Measurements from ENCODE around the gene FMN2. TPM values are rescaled to one million over a fixed set of nuclear protein-coding genes. Genes with fewer than 3 reads are reported as not detected.

FMN2 gene
- total RNA-seq, 4 donors from 2014 or later, result 0.46 to 1.4 (median 0.49) TPM; not detected in 1

DNA sequence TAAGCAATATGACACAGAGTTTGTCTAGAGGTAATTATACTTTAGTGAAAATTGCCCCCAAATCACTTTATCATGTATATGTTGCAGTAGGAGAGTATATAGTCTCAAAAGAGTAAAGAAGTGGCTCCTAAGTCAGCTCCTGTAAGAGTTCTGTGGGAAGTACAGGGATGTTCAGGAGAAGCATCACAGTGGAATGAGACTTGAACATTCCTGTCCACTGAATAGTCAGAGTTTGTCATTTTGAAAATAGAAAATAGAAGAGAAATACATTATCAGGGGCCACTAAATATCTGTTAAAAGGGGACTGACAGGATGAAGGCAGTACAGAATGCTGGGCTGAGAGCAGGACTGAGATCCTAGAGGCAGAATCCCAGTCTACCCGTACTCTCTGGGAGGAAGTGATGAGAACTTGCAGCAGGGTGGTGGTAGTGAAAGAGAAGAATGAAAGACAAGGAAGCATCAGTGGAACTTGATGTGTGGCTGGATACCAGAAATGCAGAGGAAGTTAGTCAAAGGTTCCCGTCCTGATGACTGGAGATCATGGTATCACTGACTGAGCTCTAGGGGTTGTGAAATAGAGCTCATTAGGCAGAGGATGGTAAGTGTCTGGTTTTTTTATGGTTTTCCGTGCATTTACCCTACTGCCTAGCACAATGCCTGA lies 153.4 kb downstream of the FMN2 start:
- no peak for TF ChIP-seq POLR2A (IDR thresholded peaks at IDR 0.05)
- TF ChIP-seq, protein P1, sequence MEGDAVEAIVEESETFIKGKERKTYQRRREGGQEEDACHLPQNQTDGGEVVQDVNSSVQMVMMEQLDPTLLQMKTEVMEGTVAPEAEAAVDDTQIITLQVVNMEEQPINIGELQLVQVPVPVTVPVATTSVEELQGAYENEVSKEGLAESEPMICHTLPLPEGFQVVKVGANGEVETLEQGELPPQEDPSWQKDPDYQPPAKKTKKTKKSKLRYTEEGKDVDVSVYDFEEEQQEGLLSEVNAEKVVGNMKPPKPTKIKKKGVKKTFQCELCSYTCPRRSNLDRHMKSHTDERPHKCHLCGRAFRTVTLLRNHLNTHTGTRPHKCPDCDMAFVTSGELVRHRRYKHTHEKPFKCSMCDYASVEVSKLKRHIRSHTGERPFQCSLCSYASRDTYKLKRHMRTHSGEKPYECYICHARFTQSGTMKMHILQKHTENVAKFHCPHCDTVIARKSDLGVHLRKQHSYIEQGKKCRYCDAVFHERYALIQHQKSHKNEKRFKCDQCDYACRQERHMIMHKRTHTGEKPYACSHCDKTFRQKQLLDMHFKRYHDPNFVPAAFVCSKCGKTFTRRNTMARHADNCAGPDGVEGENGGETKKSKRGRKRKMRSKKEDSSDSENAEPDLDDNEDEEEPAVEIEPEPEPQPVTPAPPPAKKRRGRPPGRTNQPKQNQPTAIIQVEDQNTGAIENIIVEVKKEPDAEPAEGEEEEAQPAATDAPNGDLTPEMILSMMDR (IDR thresholded peaks at IDR 0.05), result no peak
- H3K4me3 ChIP-seq (ENCODE audit: low read depth, poor library complexity, severe bottlenecking), result no peak overlapping the region
- WGBS, 2 donors, result 82 to 85% methylated on average over 3 of the region's 3 CpGs
- intact Hi-C loops (cut with DNase I; ENCODE audit: low total_unique reads), result no loop called here
- no peak for DNase-seq (ENCODE audit: low spot score in 2 of 2)

DNA sequence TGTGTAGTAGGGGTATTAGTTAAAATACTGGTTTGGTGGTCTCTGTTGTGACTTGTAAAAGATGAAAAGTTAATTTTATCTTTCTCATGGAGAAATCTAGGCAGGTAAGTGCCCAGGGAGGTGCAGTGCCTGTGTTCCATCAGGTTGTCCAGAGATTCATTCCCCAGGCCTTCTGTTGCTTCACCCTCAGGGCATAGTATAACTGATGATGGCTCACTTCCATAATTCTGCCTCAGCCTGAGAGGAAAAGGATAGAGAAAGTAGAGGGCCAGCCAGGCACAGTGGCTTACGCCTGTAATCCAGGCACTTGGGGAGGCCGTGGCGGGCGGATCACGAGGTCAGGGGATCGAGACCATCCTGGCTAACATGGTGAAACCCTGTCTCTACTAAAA lies 153.9 kb downstream of the FMN2 start:
- H3K4me3 ChIP-seq (ENCODE audit: low read depth, poor library complexity, severe bottlenecking), result no peak overlapping the region
- no peak for DNase-seq (ENCODE audit: low spot score in 2 of 2)
- TF ChIP-seq POLR2A (IDR thresholded peaks at IDR 0.05), result no peak
- TF ChIP-seq, protein P1 (IDR thresholded peaks at IDR 0.05), result no peak
- intact Hi-C loops (cut with DNase I; ENCODE audit: low total_unique reads), result no loop called here
- 91 to 95% methylated on average over 6 of the region's 6 CpGs for WGBS, 2 donors

DNA sequence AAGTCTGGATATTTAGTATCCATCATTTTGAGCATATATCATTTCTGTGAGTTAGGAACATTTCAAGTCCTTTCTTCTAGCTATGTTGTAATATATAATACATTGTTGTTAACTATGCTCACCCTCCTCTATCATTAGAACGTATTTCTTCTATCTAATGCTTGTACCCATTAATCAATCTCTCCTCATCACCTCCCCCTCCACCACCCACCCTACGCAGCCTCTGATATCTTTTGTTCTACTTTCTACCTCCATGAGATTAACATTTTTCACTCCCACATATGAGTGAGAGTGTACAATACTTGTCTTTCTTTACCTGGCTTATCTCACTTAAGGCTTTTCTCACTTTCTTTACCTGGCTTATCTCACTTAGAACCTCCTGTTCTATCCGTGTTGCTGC lies 156.2 kb downstream of the FMN2 start:
- intact Hi-C loops (cut with DNase I; ENCODE audit: low total_unique reads), result no loop called here
- WGBS, 2 donors, result 79 to 83% methylated on average over 3 of the region's 3 CpGs
- no peak for DNase-seq (ENCODE audit: low spot score in 2 of 2)
- TF ChIP-seq, protein P1 (IDR thresholded peaks at IDR 0.05), result no peak
- no peak for TF ChIP-seq POLR2A (IDR thresholded peaks at IDR 0.05)
- H3K4me3 ChIP-seq (ENCODE audit: low read depth, poor library complexity, severe bottlenecking), result no peak overlapping the region

DNA sequence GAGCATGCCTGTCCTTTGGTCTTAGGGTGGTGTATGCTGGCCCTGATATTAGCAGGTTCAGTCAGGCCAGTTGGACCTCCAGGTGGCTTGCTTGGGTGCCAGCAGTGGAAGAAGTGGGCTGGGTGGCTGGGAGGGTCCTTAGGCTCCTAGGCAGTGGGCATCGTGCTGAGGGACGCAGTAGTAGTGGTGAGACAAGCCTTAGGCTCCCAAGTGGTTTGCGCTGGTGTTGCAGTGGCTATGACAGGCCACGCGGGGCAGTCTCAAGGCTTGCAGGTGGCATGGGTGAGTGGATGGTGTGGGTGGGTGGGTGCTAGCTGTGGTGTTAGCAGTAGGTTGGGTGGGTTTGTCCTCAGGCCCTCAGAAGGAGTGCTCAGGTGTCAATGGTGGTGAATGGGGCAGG lies 162.3 kb downstream of the FMN2 start:
- intact Hi-C loops (cut with DNase I; ENCODE audit: low total_unique reads), result no loop called here
- no peak for DNase-seq (ENCODE audit: low spot score in 2 of 2)
- 98% methylated on average over 5 of the region's 5 CpGs for WGBS, 2 donors
- H3K4me3 ChIP-seq (ENCODE audit: low read depth, poor library complexity, severe bottlenecking), result no peak overlapping the region
- no peak for TF ChIP-seq POLR2A (IDR thresholded peaks at IDR 0.05)
- TF ChIP-seq, protein P1 (IDR thresholded peaks at IDR 0.05), result no peak

DNA sequence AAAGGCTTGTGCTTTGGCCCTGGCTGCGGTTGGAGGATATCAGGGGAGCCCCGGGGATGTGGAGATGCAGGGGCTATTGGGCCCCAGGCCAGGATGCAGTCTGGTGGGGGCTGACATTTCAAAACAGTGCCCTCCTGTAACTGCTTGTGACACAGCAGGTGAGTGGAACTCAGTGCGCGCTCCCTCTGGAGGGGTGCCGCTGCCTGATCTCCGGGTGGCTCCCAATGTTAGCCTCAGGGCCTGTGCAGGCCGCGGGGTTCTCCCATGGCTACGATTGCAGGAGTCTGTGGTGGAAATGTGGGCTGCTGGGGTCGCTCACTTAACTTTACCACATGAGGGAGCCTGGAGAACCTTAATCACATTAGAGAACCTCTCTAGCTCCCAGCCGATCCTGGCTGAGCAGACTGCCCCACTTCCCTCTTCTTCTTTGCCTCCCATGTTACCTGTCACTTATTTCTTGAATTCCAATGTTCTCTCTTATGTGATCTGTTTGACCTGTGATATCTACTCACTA lies 163.2 kb downstream of the FMN2 start:
- H3K4me3 ChIP-seq (ENCODE audit: low read depth, poor library complexity, severe bottlenecking), result no peak overlapping the region
- DNase-seq (ENCODE audit: low spot score in 2 of 2), result no peak
- TF ChIP-seq, protein P1 (IDR thresholded peaks at IDR 0.05), result no peak
- TF ChIP-seq POLR2A (IDR thresholded peaks at IDR 0.05), result no peak
- intact Hi-C loops (cut with DNase I; ENCODE audit: low total_unique reads), result no loop called here
- 83 to 93% methylated on average over 10 to 11 of the region's 11 CpGs for WGBS, 2 donors

DNA sequence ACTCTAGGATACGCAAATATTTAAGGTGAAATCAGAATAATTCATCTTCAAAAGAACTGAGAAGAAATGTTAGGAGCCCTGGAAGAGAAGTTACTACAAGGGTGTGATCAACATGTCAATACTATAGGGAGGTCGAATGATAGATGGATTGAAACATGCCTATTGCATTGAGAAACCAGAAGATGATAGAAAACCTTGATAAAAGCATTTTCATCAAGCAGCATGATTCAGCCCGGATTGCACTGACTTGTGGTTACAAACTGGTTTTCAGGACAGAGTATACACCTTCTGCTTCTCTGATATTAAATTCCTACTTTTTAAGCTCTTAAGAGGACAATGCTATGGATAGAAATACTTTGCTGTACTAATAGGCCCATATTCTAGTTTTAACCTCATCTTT lies 164.2 kb downstream of the FMN2 start:
- H3K4me3 ChIP-seq (ENCODE audit: low read depth, poor library complexity, severe bottlenecking), result no peak overlapping the region
- intact Hi-C loops (cut with DNase I; ENCODE audit: low total_unique reads), result no loop called here
- no peak for DNase-seq (ENCODE audit: low spot score in 2 of 2)
- 87 to 93% methylated on average over 3 of the region's 3 CpGs for WGBS, 2 donors
- TF ChIP-seq, protein P1 (IDR thresholded peaks at IDR 0.05), result no peak

Data from lower leg skin (tissue), 4 donors.